Measurements from ENCODE around the gene GLI2. TPM values are rescaled to one million over a fixed set of nuclear protein-coding genes. Genes with fewer than 3 reads are reported as not detected.

Gene GLI2
- total RNA-seq, 1 donor: 22.5 TPM

DNA sequence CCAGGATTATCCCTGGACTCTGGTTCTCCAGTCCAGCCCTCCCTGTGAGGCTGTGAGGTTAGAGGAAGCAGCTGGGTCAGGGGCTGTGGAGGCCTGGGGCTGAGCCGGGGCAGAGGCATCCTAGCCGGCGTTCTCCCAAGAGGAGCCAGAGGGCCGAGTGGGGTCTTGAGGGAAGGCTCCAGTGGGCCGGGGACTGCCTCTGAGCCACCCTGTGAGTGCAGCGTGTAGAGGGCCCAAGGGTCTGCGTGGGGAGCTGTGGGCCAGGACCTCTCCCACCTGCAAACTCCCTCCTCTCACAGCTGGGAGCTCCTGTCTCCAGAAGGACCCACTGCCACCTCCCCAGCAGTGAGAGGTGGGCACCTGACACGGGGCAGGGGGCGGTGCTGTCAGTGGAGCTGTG lies 41.0 kb downstream of the GLI2 start:
- no peak overlapping the region for H3K4me3 ChIP-seq (ENCODE audit: low read depth, low read length)
- TF ChIP-seq, protein P1, sequence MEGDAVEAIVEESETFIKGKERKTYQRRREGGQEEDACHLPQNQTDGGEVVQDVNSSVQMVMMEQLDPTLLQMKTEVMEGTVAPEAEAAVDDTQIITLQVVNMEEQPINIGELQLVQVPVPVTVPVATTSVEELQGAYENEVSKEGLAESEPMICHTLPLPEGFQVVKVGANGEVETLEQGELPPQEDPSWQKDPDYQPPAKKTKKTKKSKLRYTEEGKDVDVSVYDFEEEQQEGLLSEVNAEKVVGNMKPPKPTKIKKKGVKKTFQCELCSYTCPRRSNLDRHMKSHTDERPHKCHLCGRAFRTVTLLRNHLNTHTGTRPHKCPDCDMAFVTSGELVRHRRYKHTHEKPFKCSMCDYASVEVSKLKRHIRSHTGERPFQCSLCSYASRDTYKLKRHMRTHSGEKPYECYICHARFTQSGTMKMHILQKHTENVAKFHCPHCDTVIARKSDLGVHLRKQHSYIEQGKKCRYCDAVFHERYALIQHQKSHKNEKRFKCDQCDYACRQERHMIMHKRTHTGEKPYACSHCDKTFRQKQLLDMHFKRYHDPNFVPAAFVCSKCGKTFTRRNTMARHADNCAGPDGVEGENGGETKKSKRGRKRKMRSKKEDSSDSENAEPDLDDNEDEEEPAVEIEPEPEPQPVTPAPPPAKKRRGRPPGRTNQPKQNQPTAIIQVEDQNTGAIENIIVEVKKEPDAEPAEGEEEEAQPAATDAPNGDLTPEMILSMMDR (IDR thresholded peaks at IDR 0.05; ENCODE audit: insufficient read depth, low read depth, low read length): no peak
- no peak for DNase-seq (ENCODE audit: low read depth)

DNA sequence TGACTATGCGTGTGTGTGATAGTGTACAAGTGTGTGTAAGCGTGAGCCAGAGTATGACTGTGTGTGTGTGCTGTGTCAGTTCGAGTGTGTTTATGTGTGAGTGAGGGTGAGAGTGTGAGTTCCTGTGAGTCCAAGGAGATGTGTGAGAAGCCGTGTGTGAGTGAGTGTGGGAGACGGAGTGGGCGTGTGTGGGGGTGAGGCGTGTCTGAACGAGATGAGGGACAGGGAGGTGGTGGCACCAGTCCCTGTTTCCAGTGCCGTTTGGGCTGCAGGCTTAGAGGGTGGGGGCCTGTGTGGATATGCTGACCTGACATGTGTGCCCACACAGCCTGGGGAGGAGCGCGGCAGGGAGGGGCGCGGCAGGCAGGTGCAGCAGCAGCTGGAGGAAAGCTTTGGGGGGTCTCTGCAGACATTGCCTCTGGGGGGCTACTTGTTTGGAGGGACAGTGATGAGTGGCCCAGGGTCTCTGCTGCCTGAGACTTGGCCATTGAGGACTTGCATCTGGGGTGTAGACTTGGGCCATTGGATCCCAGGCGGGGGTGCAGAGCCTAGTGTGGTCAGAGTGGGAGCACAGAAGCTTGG lies 41.6 kb downstream of the GLI2 start:
- DNase-seq (ENCODE audit: low read depth): no peak
- TF ChIP-seq, protein P1 (IDR thresholded peaks at IDR 0.05; ENCODE audit: insufficient read depth, low read depth, low read length): no peak

DNA sequence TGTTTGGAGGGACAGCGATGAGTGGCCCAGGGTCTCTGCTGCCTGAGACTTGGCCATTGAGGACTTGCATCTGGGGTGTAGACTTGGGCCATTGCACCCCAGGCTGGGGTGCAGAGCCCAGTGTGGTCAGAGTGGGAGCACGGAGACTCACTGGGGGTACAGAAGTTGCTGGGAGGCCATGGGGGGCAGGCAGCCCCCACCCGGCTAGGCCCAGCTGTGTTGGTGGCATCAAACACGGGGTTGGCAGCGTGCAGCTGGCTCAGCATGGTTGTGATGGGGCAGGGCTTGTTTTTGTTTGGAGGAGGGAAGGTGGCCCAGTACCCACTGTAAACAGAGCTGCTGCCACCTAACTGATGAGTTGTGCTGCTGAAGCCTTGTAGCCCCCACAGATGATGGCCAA lies 42.1 kb downstream of the GLI2 start:
- no peak for DNase-seq (ENCODE audit: low read depth)
- TF ChIP-seq, protein P1 (IDR thresholded peaks at IDR 0.05; ENCODE audit: insufficient read depth, low read depth, low read length): no peak

More for the DNA sequence above, 41.6 kb downstream of the GLI2 start:
- no peak overlapping the region for H3K4me3 ChIP-seq (ENCODE audit: low read depth, low read length)

DNA sequence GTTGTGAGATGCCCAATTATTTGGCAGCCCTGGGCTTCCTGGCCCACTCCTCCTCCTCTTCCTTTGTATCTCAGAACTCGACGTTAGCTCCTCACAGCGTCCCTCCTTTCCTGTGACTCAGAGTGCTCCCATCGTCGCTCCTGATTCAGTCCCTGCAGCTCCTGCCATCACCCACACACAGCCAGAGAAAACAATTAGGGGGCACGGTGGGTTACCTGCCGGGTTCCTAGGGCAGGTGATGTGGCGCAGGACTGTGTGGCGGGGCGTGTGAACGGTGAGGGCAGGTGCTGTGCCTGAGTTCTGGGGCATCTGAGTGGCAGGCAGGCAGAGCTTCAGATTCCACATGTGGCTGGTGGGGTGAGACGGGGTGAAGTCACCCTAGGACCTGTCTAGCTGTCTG lies 42.6 kb downstream of the GLI2 start:
- H3K4me3 ChIP-seq (ENCODE audit: low read depth, low read length): no peak overlapping the region
- TF ChIP-seq, protein P1 (IDR thresholded peaks at IDR 0.05; ENCODE audit: insufficient read depth, low read depth, low read length): no peak
- no peak for DNase-seq (ENCODE audit: low read depth)

More for the DNA sequence above, 42.1 kb downstream of the GLI2 start:
- no peak overlapping the region for H3K4me3 ChIP-seq (ENCODE audit: low read depth, low read length)

DNA sequence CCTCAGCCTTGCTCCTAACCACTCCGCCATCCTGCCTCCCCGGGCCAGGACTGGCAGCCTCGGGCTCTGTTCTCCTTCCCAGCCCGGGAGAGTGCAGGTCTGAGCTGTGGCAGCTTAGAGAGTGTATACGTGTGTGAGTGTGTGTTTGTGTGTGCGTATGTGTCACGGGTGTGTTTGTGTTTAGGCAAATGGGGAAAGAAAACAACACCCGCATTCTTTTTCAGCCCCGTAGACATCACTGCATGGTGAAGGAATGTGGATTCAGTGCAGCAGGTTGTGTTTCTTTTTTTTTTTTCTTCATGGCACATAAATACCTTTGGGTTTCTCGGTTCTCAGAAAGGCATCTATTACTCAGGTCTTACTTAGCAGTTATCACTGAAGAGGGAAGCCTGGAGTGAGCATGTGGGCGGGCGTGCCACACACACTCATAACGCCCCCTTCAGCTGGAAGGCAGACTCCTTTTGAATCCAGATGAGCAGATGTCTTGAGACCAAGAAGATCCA lies 44.2 kb downstream of the GLI2 start:
- TF ChIP-seq, protein P1 (IDR thresholded peaks at IDR 0.05; ENCODE audit: insufficient read depth, low read depth, low read length): peak; percentile 39
- DNase-seq (ENCODE audit: low read depth): peak; percentile 88
- H3K4me3 ChIP-seq (ENCODE audit: low read depth, low read length): no peak overlapping the region

DNA sequence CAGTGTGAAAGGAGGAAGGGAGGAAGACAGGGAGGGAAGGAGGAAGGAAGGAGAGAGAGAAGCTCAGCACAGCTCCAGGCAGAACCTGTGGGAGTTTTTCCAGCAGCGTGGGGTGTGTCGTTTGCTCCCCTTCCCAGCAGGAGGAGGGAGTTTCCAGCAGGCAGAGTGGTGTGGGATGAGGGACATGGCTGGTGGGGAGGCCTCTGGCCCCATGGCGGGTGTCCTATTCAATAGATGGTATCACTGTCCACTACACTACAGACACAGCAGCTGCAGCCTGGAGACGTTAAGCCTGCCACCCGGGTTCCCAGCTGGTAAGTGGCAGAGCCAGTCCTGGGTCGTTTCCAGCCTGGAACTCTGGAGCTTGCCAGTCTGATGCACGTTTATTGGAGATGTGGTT lies 44.7 kb downstream of the GLI2 start:
- H3K4me3 ChIP-seq (ENCODE audit: low read depth, low read length): no peak overlapping the region
- DNase-seq (ENCODE audit: low read depth): no peak
- TF ChIP-seq, protein P1 (IDR thresholded peaks at IDR 0.05; ENCODE audit: insufficient read depth, low read depth, low read length): no peak

DNA sequence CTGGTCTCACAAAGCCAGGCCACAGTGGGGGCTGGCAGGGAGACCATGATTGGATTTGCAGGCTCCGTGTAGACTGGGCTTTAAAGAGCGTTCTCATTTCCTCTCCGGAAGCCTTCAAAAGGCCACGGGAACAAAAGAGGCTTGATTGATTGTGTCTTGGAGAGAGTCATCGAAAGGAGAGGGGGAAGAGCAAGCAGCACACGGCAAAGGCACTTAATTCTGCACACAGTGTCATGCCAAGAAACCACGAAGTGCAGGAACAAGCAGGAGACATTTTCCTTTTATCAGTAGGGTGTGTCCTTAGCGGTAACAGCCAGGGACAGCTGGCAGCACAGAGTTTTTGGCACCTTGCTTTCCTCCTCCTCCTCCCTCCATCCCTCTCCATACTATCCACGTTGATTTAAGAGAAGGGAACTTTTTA lies 47.7 kb downstream of the GLI2 start:
- DNase-seq (ENCODE audit: low read depth): no peak
- TF ChIP-seq, protein P1 (IDR thresholded peaks at IDR 0.05; ENCODE audit: insufficient read depth, low read depth, low read length): no peak
- H3K4me3 ChIP-seq (ENCODE audit: low read depth, low read length): no peak overlapping the region

Measured in fibroblast of villous mesenchyme (primary cell).